ENCODE data around the gene CPLX1.

- TF ChIP-seq, protein P1, sequence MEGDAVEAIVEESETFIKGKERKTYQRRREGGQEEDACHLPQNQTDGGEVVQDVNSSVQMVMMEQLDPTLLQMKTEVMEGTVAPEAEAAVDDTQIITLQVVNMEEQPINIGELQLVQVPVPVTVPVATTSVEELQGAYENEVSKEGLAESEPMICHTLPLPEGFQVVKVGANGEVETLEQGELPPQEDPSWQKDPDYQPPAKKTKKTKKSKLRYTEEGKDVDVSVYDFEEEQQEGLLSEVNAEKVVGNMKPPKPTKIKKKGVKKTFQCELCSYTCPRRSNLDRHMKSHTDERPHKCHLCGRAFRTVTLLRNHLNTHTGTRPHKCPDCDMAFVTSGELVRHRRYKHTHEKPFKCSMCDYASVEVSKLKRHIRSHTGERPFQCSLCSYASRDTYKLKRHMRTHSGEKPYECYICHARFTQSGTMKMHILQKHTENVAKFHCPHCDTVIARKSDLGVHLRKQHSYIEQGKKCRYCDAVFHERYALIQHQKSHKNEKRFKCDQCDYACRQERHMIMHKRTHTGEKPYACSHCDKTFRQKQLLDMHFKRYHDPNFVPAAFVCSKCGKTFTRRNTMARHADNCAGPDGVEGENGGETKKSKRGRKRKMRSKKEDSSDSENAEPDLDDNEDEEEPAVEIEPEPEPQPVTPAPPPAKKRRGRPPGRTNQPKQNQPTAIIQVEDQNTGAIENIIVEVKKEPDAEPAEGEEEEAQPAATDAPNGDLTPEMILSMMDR (conservative IDR thresholded peaks at IDR 0.05; ENCODE audit: low read length) = no peak
- no peak for TF ChIP-seq EZH2phosphoT487 (IDR thresholded peaks at IDR 0.05; ENCODE audit: borderline replicate concordance)
These were observed 3.4 kb downstream of the CPLX1 start for GRCh38 chr4:822361-823175.
